Panc1 (cell line): ENCODE results near the gene AIFM3.

Experiments
- POLR2AphosphoS5 ChIP-seq: IDR thresholded peaks from 2 replicates; pipeline ENCODE4 v1.6.1; 2012; ENCODE audit warnings: mild to moderate bottlenecking, low read depth, low read length, moderate library complexity
- TCF7L2 ChIP-seq: IDR thresholded peaks from 2 replicates; pipeline ENCODE4 v1.6.1; 2011; ENCODE audit warnings: mild to moderate bottlenecking, low read depth, low read length, inconsistent platforms
- TF ChIP-seq, protein P1 (sequence below): fragments of 450-650 bp; IDR thresholded peaks from 2 replicates; pipeline ENCODE4 v1.5.1; 2017; ENCODE audit warnings: mild to moderate bottlenecking
- TF ChIP-seq, protein P2 (sequence below), 2 experiments: IDR thresholded peaks; 2 replicates each; pipeline ENCODE4 v1.6.1; 2011 to 2012; ENCODE audit warnings: low read depth in 2 of 2, control low read depth in 1 of 2, low read length in 1 of 2, mild to moderate bottlenecking in 1 of 2, moderate library complexity in 1 of 2; ENCODE audit not compliant: insufficient read depth in 1 of 2

DNA sequence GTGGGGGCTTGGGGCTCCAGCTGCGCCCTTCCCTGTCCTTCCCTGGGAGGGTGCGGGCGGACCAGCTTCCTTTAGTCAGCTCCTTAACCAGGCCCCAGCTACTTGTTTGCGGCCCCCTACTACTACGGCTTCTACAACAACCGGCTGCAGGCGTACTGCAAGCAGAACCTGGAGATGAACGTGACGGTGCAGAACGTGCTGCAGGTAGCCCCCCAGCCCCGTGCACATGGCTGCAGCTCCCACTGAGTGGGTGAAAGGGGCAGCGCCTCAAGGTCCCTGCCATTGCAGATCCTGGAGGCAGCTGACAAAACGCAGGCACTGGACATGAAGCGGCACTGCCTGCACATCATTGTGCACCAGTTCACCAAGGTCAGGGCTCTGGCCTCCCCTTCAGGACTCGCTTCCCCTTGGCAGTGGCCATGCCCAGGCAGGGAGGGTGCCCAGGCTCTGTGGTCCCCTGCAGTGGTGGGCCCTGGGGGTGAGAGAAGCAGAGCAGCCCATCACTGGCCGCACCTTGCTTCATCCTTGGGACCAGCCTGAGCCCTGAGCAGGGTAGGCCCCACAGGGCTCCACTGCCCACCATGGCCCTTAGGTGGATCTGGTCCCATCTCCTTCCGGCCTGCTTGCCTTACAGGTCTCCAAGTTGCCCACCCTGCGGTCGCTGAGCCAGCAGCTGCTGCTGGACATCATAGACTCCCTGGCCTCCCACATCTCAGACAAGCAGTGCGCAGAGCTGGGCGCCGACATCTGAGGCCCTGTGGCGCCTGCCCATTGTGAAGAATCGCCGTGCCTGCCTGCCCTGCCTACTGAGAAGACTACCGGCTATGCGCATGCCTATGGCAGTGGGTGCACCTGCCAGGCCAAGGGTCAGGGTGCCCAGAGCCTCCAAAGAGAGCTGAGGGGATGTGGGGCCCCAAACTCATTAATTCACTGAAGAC lies 29.8 kb downstream of the AIFM3 start:
- TF ChIP-seq, protein P1, sequence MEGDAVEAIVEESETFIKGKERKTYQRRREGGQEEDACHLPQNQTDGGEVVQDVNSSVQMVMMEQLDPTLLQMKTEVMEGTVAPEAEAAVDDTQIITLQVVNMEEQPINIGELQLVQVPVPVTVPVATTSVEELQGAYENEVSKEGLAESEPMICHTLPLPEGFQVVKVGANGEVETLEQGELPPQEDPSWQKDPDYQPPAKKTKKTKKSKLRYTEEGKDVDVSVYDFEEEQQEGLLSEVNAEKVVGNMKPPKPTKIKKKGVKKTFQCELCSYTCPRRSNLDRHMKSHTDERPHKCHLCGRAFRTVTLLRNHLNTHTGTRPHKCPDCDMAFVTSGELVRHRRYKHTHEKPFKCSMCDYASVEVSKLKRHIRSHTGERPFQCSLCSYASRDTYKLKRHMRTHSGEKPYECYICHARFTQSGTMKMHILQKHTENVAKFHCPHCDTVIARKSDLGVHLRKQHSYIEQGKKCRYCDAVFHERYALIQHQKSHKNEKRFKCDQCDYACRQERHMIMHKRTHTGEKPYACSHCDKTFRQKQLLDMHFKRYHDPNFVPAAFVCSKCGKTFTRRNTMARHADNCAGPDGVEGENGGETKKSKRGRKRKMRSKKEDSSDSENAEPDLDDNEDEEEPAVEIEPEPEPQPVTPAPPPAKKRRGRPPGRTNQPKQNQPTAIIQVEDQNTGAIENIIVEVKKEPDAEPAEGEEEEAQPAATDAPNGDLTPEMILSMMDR, result no peak
- TF ChIP-seq TCF7L2 (no peak), POLR2AphosphoS5 (no peak)
- TF ChIP-seq, protein P2, sequence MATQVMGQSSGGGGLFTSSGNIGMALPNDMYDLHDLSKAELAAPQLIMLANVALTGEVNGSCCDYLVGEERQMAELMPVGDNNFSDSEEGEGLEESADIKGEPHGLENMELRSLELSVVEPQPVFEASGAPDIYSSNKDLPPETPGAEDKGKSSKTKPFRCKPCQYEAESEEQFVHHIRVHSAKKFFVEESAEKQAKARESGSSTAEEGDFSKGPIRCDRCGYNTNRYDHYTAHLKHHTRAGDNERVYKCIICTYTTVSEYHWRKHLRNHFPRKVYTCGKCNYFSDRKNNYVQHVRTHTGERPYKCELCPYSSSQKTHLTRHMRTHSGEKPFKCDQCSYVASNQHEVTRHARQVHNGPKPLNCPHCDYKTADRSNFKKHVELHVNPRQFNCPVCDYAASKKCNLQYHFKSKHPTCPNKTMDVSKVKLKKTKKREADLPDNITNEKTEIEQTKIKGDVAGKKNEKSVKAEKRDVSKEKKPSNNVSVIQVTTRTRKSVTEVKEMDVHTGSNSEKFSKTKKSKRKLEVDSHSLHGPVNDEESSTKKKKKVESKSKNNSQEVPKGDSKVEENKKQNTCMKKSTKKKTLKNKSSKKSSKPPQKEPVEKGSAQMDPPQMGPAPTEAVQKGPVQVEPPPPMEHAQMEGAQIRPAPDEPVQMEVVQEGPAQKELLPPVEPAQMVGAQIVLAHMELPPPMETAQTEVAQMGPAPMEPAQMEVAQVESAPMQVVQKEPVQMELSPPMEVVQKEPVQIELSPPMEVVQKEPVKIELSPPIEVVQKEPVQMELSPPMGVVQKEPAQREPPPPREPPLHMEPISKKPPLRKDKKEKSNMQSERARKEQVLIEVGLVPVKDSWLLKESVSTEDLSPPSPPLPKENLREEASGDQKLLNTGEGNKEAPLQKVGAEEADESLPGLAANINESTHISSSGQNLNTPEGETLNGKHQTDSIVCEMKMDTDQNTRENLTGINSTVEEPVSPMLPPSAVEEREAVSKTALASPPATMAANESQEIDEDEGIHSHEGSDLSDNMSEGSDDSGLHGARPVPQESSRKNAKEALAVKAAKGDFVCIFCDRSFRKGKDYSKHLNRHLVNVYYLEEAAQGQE (IDR thresholded peaks at IDR 0.05; ENCODE audit: insufficient read depth in 1 of 2, low read depth in 2 of 2, low read length in 1 of 2), result no peak
